ENCODE results near the gene GPR132. TPM values are rescaled to one million over a fixed set of nuclear protein-coding genes. Genes with fewer than 3 reads are reported as not detected.
A peak's percentile ranks its signal among the peaks of the same experiment; 100 is the strongest.

Gene GPR132
- total RNA-seq, 1 experiment from 2014 or later: 0.10 TPM

- ATAC-seq (no peak), DNase-seq (ENCODE audit: low read depth, low spot score) (no peak)
- BruUV-seq (replicated peaks): no TSS peak
- ChIA-PET POLR2A (no interaction called here), CTCF (no interaction called here), RAD21 (ENCODE audit: low non-redundant PET in 1 of 2, low total read pairs in 2 of 2, uncharacterized antibody in 2 of 2, unreplicated experiment in 2 of 2) (no interaction called here)
- no peak overlapping the region for H3K9ac ChIP-seq (ENCODE audit: low read length)
- no peaks in the 10 kb centered on the region for H3K27me3 ChIP-seq (ENCODE audit: insufficient read depth, low read length)
- H4K20me1 ChIP-seq (ENCODE audit: insufficient read depth): no peaks in the 10 kb centered on the region
- no peaks in the 10 kb centered on the region for H3K79me2 ChIP-seq (ENCODE audit: insufficient read depth, low read length)
- no peaks in the 10 kb centered on the region for H3K9me3 ChIP-seq (ENCODE audit: control insufficient read depth in 1 of 2, insufficient read depth in 1 of 2, low read depth in 1 of 2, low read length in 2 of 2)
- H3K4me3 ChIP-seq (replicated peaks in 1 of 2; ENCODE audit: low read depth in 1 of 2, low read length in 2 of 2): no peak overlapping the region
- no peaks in the 10 kb centered on the region for H3K9me2 ChIP-seq (ENCODE audit: insufficient read depth)
- H3K27ac ChIP-seq (ENCODE audit: low read depth, low read length): no peak overlapping the region
- peaks cover 0 to 37% of the 10 kb centered on the region in 2 experiments; a peak in 3 of 4 replicates for H3K4me1 ChIP-seq (ENCODE audit: control insufficient read depth in 1 of 2, insufficient read depth in 2 of 2, low read length in 2 of 2)
- H3K36me3 ChIP-seq (ENCODE audit: control insufficient read depth in 1 of 2, insufficient read depth in 2 of 2, low read length in 2 of 2): no peaks in the 10 kb centered on the region
- intact Hi-C loops (cut with micrococcal nuclease): no loop called here
- H3K4me2 ChIP-seq (ENCODE audit: low read length): 0 out of 2 replicates have a peak overlapping the region, but pooled peaks have one; percentile 28
- TF ChIP-seq CEBPB (IDR thresholded peaks at IDR 0.05; ENCODE audit: low read depth) (no peak), ELF1 (IDR thresholded peaks at IDR 0.05; ENCODE audit: borderline replicate concordance, low read depth) (no peak), YY1 (IDR thresholded peaks at IDR 0.05; ENCODE audit: extremely low read depth, insufficient replicate concordance, low read depth, low read length) (no peak), ZFX (IDR thresholded peaks at IDR 0.05) (no peak), TCF7L2 (IDR thresholded peaks at IDR 0.05; ENCODE audit: borderline replicate concordance, extremely low read depth, insufficient read depth, insufficient read length) (no peak), SRF (IDR thresholded peaks at IDR 0.05; ENCODE audit: low read depth) (no peak), FOSL1 (IDR thresholded peaks at IDR 0.05; ENCODE audit: low read depth) (no peak), POLR2A (IDR thresholded peaks at IDR 0.05; ENCODE audit: borderline replicate concordance, extremely low read depth, insufficient read depth, insufficient read length) (no peak), EZH2phosphoT487 (IDR thresholded peaks at IDR 0.05; ENCODE audit: borderline replicate concordance) (no peak), SP1 (IDR thresholded peaks at IDR 0.05; ENCODE audit: low read depth) (no peak), ZBTB33 (IDR thresholded peaks at IDR 0.05; ENCODE audit: extremely low read depth, insufficient replicate concordance, low read length) (no peak), CBX3 (IDR thresholded peaks at IDR 0.05; ENCODE audit: low read depth) (no peak), SIN3A (IDR thresholded peaks at IDR 0.05; ENCODE audit: low read depth) (no peak)
- TF ChIP-seq, protein P1, sequence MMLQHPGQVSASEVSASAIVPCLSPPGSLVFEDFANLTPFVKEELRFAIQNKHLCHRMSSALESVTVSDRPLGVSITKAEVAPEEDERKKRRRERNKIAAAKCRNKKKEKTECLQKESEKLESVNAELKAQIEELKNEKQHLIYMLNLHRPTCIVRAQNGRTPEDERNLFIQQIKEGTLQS (IDR thresholded peaks at IDR 0.05): no peak
- TF ChIP-seq, protein P2, sequence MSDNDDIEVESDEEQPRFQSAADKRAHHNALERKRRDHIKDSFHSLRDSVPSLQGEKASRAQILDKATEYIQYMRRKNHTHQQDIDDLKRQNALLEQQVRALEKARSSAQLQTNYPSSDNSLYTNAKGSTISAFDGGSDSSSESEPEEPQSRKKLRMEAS (IDR thresholded peaks at IDR 0.05): no peak
- no peak overlapping the region for H2AFZ ChIP-seq (ENCODE audit: low read depth, low read length, poor library complexity, severe bottlenecking)
Measured at GRCh38 chr14:105069522-105069870, 4.3 kb upstream of the GPR132 start.
